ENCODE results near the gene FABP3.

The FABP3 gene

GRCh38 chr1:31373056-31373896 lies at the start of gene FABP3:
Gene FABP3 (minus strand): TSS chr1:31373076. CDS start chr1:31373014, 62 bp downstream.
- peak; percentile 87 for DNase-seq

- DNase-seq: peak; percentile 12
Observed at GRCh38 chr1:31421371-31422040, 48.6 kb upstream of the FABP3 start.

- no peak for DNase-seq
Observed at GRCh38 chr1:31420716-31421115, 47.8 kb upstream of the FABP3 start.

- DNase-seq: no peak
Observed at GRCh38 chr1:31418626-31419323, 45.9 kb upstream of the FABP3 start.

GRCh38 chr1:31417148-31417547 lies 44.3 kb upstream of the FABP3 start:
- DNase-seq: no peak

GRCh38 chr1:31416101-31416736 lies 43.3 kb upstream of the FABP3 start:
- DNase-seq: no peak

GRCh38 chr1:31415658-31416057 lies 42.8 kb upstream of the FABP3 start:
- no peak for DNase-seq

- DNase-seq: no peak
Observed at GRCh38 chr1:31414980-31415370, 42.1 kb upstream of the FABP3 start.

GRCh38 chr1:31413405-31414001 lies 40.6 kb upstream of the FABP3 start:
- DNase-seq: peak; percentile 66

- peak; percentile 81 for DNase-seq
Observed at GRCh38 chr1:31412732-31413404, 40.0 kb upstream of the FABP3 start, which contains the start of gene SERINC2. Gene SERINC2 (plus strand): TSS chr1:31413213. CDS start chr1:31413266, 53 bp downstream.

GRCh38 chr1:31412205-31412604 lies 39.3 kb upstream of the FABP3 start:
- no peak for DNase-seq

GRCh38 chr1:31410871-31411270 lies 38.0 kb upstream of the FABP3 start:
- no peak for DNase-seq

GRCh38 chr1:31409946-31410858 lies 37.3 kb upstream of the FABP3 start:
- no peak for DNase-seq

- DNase-seq: no peak
Observed at GRCh38 chr1:31408788-31409318, 36.0 kb upstream of the FABP3 start.

GRCh38 chr1:31407029-31407626 lies 34.3 kb upstream of the FABP3 start:
- DNase-seq: no peak

- DNase-seq: no peak
Observed at GRCh38 chr1:31405578-31406245, 32.8 kb upstream of the FABP3 start.

- DNase-seq: no peak
Observed at GRCh38 chr1:31401241-31401640, 28.4 kb upstream of the FABP3 start.

GRCh38 chr1:31400393-31400792 lies 27.5 kb upstream of the FABP3 start:
- no peak for DNase-seq

GRCh38 chr1:31399976-31400375 lies 27.1 kb upstream of the FABP3 start:
- DNase-seq: no peak

- no peak for DNase-seq
Observed at GRCh38 chr1:31398246-31398645, 25.4 kb upstream of the FABP3 start.
